HCT116 (cell line): ENCODE results near the gene KIF5A.

ENCODE experiments used
- CTCF ChIP-seq, 3 experiments: fragments of 200-600 bp in 1 of 3; sonication (generic) in 1 of 3; IDR thresholded peaks in 2 of 3; conservative IDR thresholded peaks in 1 of 3; 2 replicates each; pipeline ENCODE4 v1.5.1; 2012 to 2017; ENCODE audit warnings: low read depth in 2 of 3, low read length in 2 of 3, antibody characterized with exemption in 1 of 3, borderline replicate concordance in 1 of 3, control low read depth in 1 of 3, mild to moderate bottlenecking in 1 of 3, mixed read lengths in 1 of 3, mixed run types in 1 of 3, moderate library complexity in 1 of 3; ENCODE audit not compliant: insufficient read depth in 1 of 3
- EZH2 ChIP-seq: fragments of 200-600 bp; sonication (generic); IDR thresholded peaks from 2 replicates; pipeline ENCODE4 v1.6.1; 2017; ENCODE audit warnings: antibody characterized with exemption, mixed run types
- EZH2phosphoT487 ChIP-seq: fragments of 200-600 bp; IDR thresholded peaks from 2 replicates; pipeline ENCODE4 v1.6.1; 2018; ENCODE audit warnings: antibody characterized with exemption, borderline replicate concordance
- POLR2AphosphoS5 ChIP-seq: IDR thresholded peaks from 2 replicates; pipeline ENCODE4 v1.6.1; 2011; ENCODE audit warnings: mild to moderate bottlenecking, low read depth, low read length, moderate library complexity
- YY1 ChIP-seq: IDR thresholded peaks from 2 replicates; pipeline ENCODE4 v1.6.1; 2011; ENCODE audit warnings: low read length, low read depth, moderate library complexity, mild to moderate bottlenecking; ENCODE audit not compliant: insufficient replicate concordance; ENCODE audit errors: extremely low read depth

GRCh38 chr12:57611108-57611826, 61.4 kb downstream of the KIF5A start, which contains the start of gene ARHGEF25:
- no peak for TF ChIP-seq CTCF (IDR thresholded peaks at IDR 0.05 in 2 of 3, conservative IDR thresholded peaks at IDR 0.05 in 1 of 3; ENCODE audit: borderline replicate concordance in 1 of 3, insufficient read depth in 1 of 3, low read depth in 2 of 3, low read length in 2 of 3)
- peak; percentile 59 for TF ChIP-seq POLR2AphosphoS5
- TF ChIP-seq EZH2phosphoT487 = no peak
- no peak for TF ChIP-seq YY1
- no peak for TF ChIP-seq EZH2
